Measurements from ENCODE around the gene TTC33. TPM values are rescaled to one million over a fixed set of nuclear protein-coding genes. Genes with fewer than 3 reads are reported as not detected.

The TTC33 gene
- total and polyA plus RNA-seq, 2 of the 13 experiments (the other 11 are each of a cell fraction or from before 2014, with no cell fraction given) = 4.5 to 20.0 TPM

DNA sequence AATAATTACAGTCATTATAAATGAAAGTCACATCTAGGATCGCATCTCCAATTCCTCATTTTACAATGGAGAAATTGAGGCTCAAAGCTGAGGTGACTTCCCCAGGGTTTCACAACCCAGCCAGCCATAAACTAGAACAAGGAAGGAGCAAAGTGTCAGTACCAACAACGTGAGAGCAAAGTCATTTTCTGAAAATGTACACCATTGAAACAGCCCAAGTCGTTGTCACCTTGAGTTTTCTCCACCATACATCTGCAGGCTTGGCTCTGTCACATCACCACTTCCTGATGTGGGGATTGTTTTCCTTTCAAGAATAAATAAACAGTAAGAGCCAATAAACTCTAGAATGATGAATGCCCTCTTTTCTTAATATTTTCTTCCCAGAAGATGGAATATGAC, 260.5 kb downstream of the TTC33 start:
- no TSS peak for BruUV-seq (replicated peaks)
- ATAC-seq (no peak), FAIRE-seq (no peak)

DNA sequence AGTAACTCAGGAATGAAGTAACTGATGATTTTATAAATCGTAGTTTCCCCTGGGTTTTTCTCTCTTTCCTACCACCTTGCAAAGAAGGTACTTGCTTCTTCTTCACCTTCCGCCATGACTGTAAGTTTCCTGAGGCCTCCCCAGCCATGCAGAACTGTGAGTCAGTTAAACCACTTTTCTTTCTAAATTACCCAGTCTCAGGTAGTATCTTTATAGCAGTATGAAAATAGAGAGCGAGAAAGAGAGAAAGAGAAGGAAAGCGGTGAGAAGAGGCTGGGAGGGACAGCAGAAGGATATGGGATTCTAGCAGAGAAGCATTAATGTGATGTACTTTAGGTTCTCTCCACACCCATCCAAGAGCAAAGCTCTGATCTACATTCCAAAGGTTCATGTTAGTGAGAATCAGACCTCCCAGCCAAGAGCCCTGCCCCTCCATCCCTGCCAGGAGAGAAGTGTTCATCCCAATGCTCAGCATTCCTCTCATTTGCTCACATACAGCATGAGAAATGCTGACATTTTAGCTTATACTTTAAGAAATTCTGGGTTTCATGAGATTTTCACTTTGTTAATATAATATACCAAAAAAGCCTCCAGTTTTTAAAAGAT, 261.0 kb downstream of the TTC33 start:
- no peaks in the 10 kb centered on the region for H4K20me1 ChIP-seq (ENCODE audit: insufficient read depth, low read length)
- no peak overlapping the region for H3K4me3 ChIP-seq (replicated peaks in 1 of 3; ENCODE audit: insufficient read depth in 1 of 3, low read depth in 2 of 3, low read length in 3 of 3)
- POLR2A ChIA-PET = no interaction called here
- peaks cover 8% of the 10 kb centered on the region; the same call in 1 of the 2 replicates for H3K4me1 ChIP-seq (ENCODE audit: insufficient read depth, low read length)
- in situ Hi-C loops (cut with HindIII; ENCODE audit: extremely low pct_ligation_motif_present, low pct_unique_long_range_greater_than_20kb) = no loop called here
- H3K27me3 ChIP-seq (ENCODE audit: control insufficient read depth in 1 of 2, insufficient read depth in 2 of 2, low read length in 2 of 2) = no peaks in the 10 kb centered on the region
- H3K36me3 ChIP-seq (replicated peaks in 1 of 2; ENCODE audit: control insufficient read depth in 1 of 2, insufficient read depth in 2 of 2, low read length in 2 of 2) = no peaks in the 10 kb centered on the region
- H3K27ac ChIP-seq (ENCODE audit: extremely low read length, insufficient read depth, low read length) = no peak overlapping the region
- no peak overlapping the region for H3K9ac ChIP-seq (ENCODE audit: insufficient read depth, low read depth, low read length)
- BruUV-seq (replicated peaks) = no TSS peak
- intact Hi-C loops (cut with micrococcal nuclease; ENCODE audit: unreplicated experiment) = no loop called here
- DNase-seq (ENCODE audit: low spot score) = no peak
- no peak for ATAC-seq
- TF ChIP-seq ZNF615 (CRISPR knock-in tag; IDR thresholded peaks at IDR 0.05; ENCODE audit: borderline replicate concordance) (no peak), ZNF207 (IDR thresholded peaks at IDR 0.05; ENCODE audit: borderline replicate concordance) (no peak), NCOA2 (CRISPR knock-in tag; IDR thresholded peaks at IDR 0.05) (no peak), CREB1 (IDR thresholded peaks at IDR 0.05) (no peak), CREB1 (CRISPR knock-in tag; IDR thresholded peaks at IDR 0.05) (no peak), KDM1A (CRISPR knock-in tag; IDR thresholded peaks at IDR 0.05) (no peak), ZC3H13 (CRISPR knock-in tag; IDR thresholded peaks at IDR 0.05) (no peak), REL (CRISPR knock-in tag; conservative IDR thresholded peaks at IDR 0.05) (no peak)
- H3K9me3 ChIP-seq (ENCODE audit: low read length) = no peaks in the 10 kb centered on the region
- H3K4me2 ChIP-seq (ENCODE audit: low read depth, low read length) = no peak overlapping the region
- H2AFZ ChIP-seq (ENCODE audit: low read length) = no peak overlapping the region
- 35% methylated on average over 4 of the region's 4 CpGs for WGBS (ENCODE audit: low lambda C conversion rate)
- H3K79me2 ChIP-seq (ENCODE audit: insufficient read depth, low read length) = no peaks in the 10 kb centered on the region
- FAIRE-seq = no peak
- CTCF ChIA-PET (ENCODE audit: low intra/inter-chr PET ratio, low total read pairs) = no interaction called here

More for the DNA sequence above, 260.5 kb downstream of the TTC33 start:
- CTCF ChIA-PET (ENCODE audit: low intra/inter-chr PET ratio, low total read pairs) = no interaction called here
- no peak for DNase-seq (ENCODE audit: low spot score)
- TF ChIP-seq ZNF550 (CRISPR knock-in tag; IDR thresholded peaks at IDR 0.05; ENCODE audit: borderline replicate concordance) = no peak
- no peak for TF ChIP-seq KDM5A (IDR thresholded peaks at IDR 0.05; ENCODE audit: borderline replicate concordance, low read length)
- TF ChIP-seq, protein P1, sequence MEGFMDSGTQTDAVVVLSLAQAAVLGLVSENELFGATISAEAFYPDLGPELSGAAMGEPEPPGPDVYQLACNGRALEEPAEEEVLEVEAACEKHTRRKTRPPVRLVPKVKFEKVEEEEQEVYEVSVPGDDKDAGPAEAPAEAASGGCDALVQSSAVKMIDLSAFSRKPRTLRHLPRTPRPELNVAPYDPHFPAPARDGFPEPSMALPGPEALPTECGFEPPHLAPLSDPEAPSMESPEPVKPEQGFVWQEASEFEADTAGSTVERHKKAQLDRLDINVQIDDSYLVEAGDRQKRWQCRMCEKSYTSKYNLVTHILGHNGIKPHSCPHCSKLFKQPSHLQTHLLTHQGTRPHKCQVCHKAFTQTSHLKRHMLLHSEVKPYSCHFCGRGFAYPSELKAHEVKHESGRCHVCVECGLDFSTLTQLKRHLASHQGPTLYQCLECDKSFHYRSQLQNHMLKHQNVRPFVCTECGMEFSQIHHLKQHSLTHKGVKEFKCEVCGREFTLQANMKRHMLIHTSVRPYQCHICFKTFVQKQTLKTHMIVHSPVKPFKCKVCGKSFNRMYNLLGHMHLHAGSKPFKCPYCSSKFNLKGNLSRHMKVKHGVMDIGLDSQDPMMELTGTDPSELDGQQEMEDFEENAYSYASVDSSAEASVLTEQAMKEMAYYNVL (CRISPR knock-in tag; IDR thresholded peaks at IDR 0.05; ENCODE audit: borderline replicate concordance) = no peak
- no peak for TF ChIP-seq ZBTB20 (CRISPR knock-in tag; IDR thresholded peaks at IDR 0.05; ENCODE audit: borderline replicate concordance, low read depth)
- TF ChIP-seq ZNF644 (CRISPR knock-in tag; IDR thresholded peaks at IDR 0.05; ENCODE audit: low read depth) = no peak
- TF ChIP-seq MATR3 (CRISPR knock-in tag; IDR thresholded peaks at IDR 0.05) = no peak
- no peak for TF ChIP-seq SIN3A (IDR thresholded peaks at IDR 0.05; ENCODE audit: borderline replicate concordance, low read depth, low read length)
- intact Hi-C loops (cut with micrococcal nuclease; ENCODE audit: unreplicated experiment) = no loop called here
- Histone ChIP-seq H3K9me3 (ENCODE audit: low read length) (no peaks in the 10 kb centered on the region), H4K20me1 (ENCODE audit: insufficient read depth, low read length) (no peaks in the 10 kb centered on the region), H3K27ac (ENCODE audit: extremely low read length, insufficient read depth, low read length) (no peak overlapping the region), H2AFZ (ENCODE audit: low read length) (no peak overlapping the region), H3K27me3 (ENCODE audit: control insufficient read depth in 1 of 2, insufficient read depth in 2 of 2, low read length in 2 of 2) (no peaks in the 10 kb centered on the region), H3K4me3 (replicated peaks in 1 of 3; ENCODE audit: insufficient read depth in 1 of 3, low read depth in 2 of 3, low read length in 3 of 3) (no peak overlapping the region), H3K36me3 (replicated peaks in 1 of 2; ENCODE audit: control insufficient read depth in 1 of 2, insufficient read depth in 2 of 2, low read length in 2 of 2) (no peaks in the 10 kb centered on the region), H3K4me1 (ENCODE audit: insufficient read depth, low read length) (peaks cover 13% of the 10 kb centered on the region; the same call in 1 of the 2 replicates), H3K79me2 (ENCODE audit: insufficient read depth, low read length) (no peaks in the 10 kb centered on the region), H3K4me2 (ENCODE audit: low read depth, low read length) (no peak overlapping the region), H3K9ac (ENCODE audit: insufficient read depth, low read depth, low read length) (no peak overlapping the region)
- POLR2A ChIA-PET = no interaction called here
- in situ Hi-C loops (cut with HindIII; ENCODE audit: extremely low pct_ligation_motif_present, low pct_unique_long_range_greater_than_20kb) = no loop called here
- 15% methylated on average over 3 of the region's 3 CpGs for WGBS (ENCODE audit: low lambda C conversion rate)
